Lower leg skin (tissue), 3 donors: ENCODE data around the gene APRT.

Source experiments
- POLR2A ChIP-seq, 2 donors: fragments of 450-650 bp; IDR thresholded peaks; one replicate each; pipeline ENCODE4 v1.6.1; 2016 to 2017; ENCODE audit warnings: antibody characterized with exemption in 2 of 2, mild to moderate bottlenecking in 1 of 2, moderate library complexity in 1 of 2
- TF ChIP-seq, protein P1 (sequence below), 3 donors: fragments of 450-650 bp; IDR thresholded peaks; one replicate each; pipeline ENCODE4 v1.5.1; 2016; ENCODE audit warnings: antibody characterized with exemption in 3 of 3, mild to moderate bottlenecking in 3 of 3, moderate library complexity in 2 of 3

DNA sequence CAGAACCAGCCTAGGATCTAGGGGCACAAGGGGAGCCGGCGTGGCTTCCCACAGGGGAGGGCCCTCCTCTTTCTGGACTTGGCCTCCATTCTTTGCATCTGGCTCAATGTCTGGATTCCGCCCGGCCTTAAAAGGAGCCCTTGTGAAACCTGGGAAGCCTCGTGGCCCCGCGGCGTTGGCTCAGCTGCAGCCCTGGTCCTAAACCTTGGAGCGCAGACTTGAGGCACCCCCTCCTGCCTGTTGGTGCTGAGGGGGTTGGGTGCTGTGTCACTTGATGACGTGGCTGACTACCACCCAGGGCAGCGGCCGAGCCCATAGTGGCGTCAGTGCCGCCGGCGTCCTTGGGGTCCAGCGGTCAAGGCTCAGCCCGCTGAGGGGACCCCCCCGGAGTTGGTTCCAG lies 49.6 kb upstream of the APRT start:
- TF ChIP-seq, protein P1, sequence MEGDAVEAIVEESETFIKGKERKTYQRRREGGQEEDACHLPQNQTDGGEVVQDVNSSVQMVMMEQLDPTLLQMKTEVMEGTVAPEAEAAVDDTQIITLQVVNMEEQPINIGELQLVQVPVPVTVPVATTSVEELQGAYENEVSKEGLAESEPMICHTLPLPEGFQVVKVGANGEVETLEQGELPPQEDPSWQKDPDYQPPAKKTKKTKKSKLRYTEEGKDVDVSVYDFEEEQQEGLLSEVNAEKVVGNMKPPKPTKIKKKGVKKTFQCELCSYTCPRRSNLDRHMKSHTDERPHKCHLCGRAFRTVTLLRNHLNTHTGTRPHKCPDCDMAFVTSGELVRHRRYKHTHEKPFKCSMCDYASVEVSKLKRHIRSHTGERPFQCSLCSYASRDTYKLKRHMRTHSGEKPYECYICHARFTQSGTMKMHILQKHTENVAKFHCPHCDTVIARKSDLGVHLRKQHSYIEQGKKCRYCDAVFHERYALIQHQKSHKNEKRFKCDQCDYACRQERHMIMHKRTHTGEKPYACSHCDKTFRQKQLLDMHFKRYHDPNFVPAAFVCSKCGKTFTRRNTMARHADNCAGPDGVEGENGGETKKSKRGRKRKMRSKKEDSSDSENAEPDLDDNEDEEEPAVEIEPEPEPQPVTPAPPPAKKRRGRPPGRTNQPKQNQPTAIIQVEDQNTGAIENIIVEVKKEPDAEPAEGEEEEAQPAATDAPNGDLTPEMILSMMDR (IDR thresholded peaks at IDR 0.05) = no peak
- TF ChIP-seq POLR2A (IDR thresholded peaks at IDR 0.05) = no peak
